Ascending aorta (tissue), 1 donor: Measurements from ENCODE around the gene MAN2B2. TPM values are rescaled to one million over a fixed set of nuclear protein-coding genes. Genes with fewer than 3 reads are reported as not detected.

Experiments
- total RNA-seq: library from RNA; depleted of rRNA; stranded (reverse); fragments of >200 nt; gene quantifications from one replicate; pipeline ENCODE4 v1.1.0, GENCODE V29; 2016

Gene MAN2B2
- total RNA-seq, 1 donor from 2014 or later: 47.8 TPM

Other genes with a start within 250 kb of the MAN2B2 start
- 2.2 TPM for gene PPP2R2C, start 102.6 kb upstream of the MAN2B2 start, total RNA-seq
- gene MRFAP1, start 65.5 kb downstream of the MAN2B2 start, total RNA-seq: 109 TPM
- not detected for gene S100P, start 118.7 kb downstream of the MAN2B2 start, total RNA-seq
- 34.1 TPM for gene MRFAP1L1, start 134.7 kb downstream of the MAN2B2 start, total RNA-seq
- gene BLOC1S4, start 141.0 kb downstream of the MAN2B2 start, total RNA-seq: 37.5 TPM
- gene KIAA0232, start 207.5 kb downstream of the MAN2B2 start, total RNA-seq: 15.9 TPM